GM19238 (cell line): ENCODE data around the gene DCXR.

Experiments used
- DNase-seq: peaks from one replicate; pipeline ENCODE4 v3.0.0; 2011; ENCODE audit warnings: low spot score; ENCODE audit not compliant: insufficient read length

Gene DCXR

GRCh38 chr17:82037092-82037888 lies at the start of gene DCXR:
TSS of gene DCXR (minus strand) at chr17:82037697. CDS start at chr17:82037682, 15 bp downstream.
- DNase-seq, result peak; percentile 100

GRCh38 chr17:82085931-82086764 lies 48.7 kb upstream of the DCXR start:
- no peak for DNase-seq

GRCh38 chr17:82085031-82085861 lies 47.7 kb upstream of the DCXR start:
- no peak for DNase-seq

- no peak for DNase-seq
These were observed 47.0 kb upstream of the DCXR start for GRCh38 chr17:82084373-82085030.

GRCh38 chr17:82083533-82084359 lies 46.2 kb upstream of the DCXR start:
- no peak for DNase-seq

- no peak for DNase-seq
These were observed 45.5 kb upstream of the DCXR start for GRCh38 chr17:82083009-82083408.

- no peak for DNase-seq
These were observed 45.0 kb upstream of the DCXR start for GRCh38 chr17:82082456-82082855.

GRCh38 chr17:82081966-82082365 lies 44.5 kb upstream of the DCXR start:
- no peak for DNase-seq

- DNase-seq, result no peak
These were observed 44.0 kb upstream of the DCXR start for GRCh38 chr17:82081546-82081945.

- DNase-seq, result no peak
These were observed 43.4 kb upstream of the DCXR start for GRCh38 chr17:82080789-82081464.

GRCh38 chr17:82080048-82080788 lies 42.7 kb upstream of the DCXR start:
- no peak for DNase-seq

GRCh38 chr17:82079001-82079677 lies 41.6 kb upstream of the DCXR start:
- no peak for DNase-seq

- DNase-seq, result no peak
These were observed 40.9 kb upstream of the DCXR start for GRCh38 chr17:82078433-82078832.

GRCh38 chr17:82077617-82078358 lies 40.3 kb upstream of the DCXR start:
- no peak for DNase-seq

- DNase-seq, result no peak
These were observed 39.5 kb upstream of the DCXR start for GRCh38 chr17:82076785-82077591.

GRCh38 chr17:82076018-82076784 lies 38.7 kb upstream of the DCXR start:
- DNase-seq, result no peak
